Activated CD4-positive, alpha-beta memory T cell treated with anti-CD3 and anti-CD28 coated beads for 36 hours (primary cell): ENCODE measurements around the gene CLDN20. TPM values are rescaled to one million over a fixed set of nuclear protein-coding genes. Genes with fewer than 3 reads are reported as not detected.
"Not testable (repeated sequence)": the region's sequence is repeated elsewhere in the genome, so short reads cannot be mapped to it uniquely, and the experiment has no call there.

ENCODE experiments used
- CTCF ChIA-PET: fragments of 350-600 bp; sonication (Branson Sonifier 250); formaldehyde crosslinking; loops from one replicate; lab custom pipeline; 2021; ENCODE audit warnings: antibody characterized with exemption, inconsistent platforms; lab: Charles Lee
- POLR2A ChIA-PET: fragments of 350-600 bp; sonication (Branson Sonifier 250); formaldehyde crosslinking; loops from one replicate; lab custom pipeline; 2021; ENCODE audit warnings: antibody characterized with exemption; lab: Charles Lee
- DNase-seq: peaks from one replicate; pipeline ENCODE4 v3.0.0-alpha.2; 2020
- H3K27ac Mint-ChIP-seq: one replicate; pipeline ENCODE4 v1.8.0; 2021; ENCODE audit warnings: mixed read lengths
- H3K27me3 Mint-ChIP-seq: one replicate; pipeline ENCODE4 v1.8.0; 2021; ENCODE audit warnings: mixed read lengths
- H3K36me3 Mint-ChIP-seq: one replicate; pipeline ENCODE4 v1.8.0; 2021; ENCODE audit warnings: mixed read lengths
- H3K4me1 Mint-ChIP-seq: one replicate; pipeline ENCODE4 v1.8.0; 2021; ENCODE audit warnings: low read depth, mixed read lengths
- H3K4me3 Mint-ChIP-seq: one replicate; pipeline ENCODE4 v1.8.0; 2021; ENCODE audit warnings: mild to moderate bottlenecking, mixed read lengths
- H3K9me3 Mint-ChIP-seq: one replicate; pipeline ENCODE4 v1.8.0; 2021; ENCODE audit warnings: mixed read lengths
- intact Hi-C: fragments of 100-400 bp; cut with micrococcal nuclease; formaldehyde crosslinking; loops from one replicate; pipeline ENCODE4 v1.15.1; 2023
- total RNA-seq, 2 experiments: library from RNA; stranded (reverse); gene quantifications; one replicate each; pipeline ENCODE4 v1.2.3, GENCODE V29; 2021

Gene CLDN20, protein sequence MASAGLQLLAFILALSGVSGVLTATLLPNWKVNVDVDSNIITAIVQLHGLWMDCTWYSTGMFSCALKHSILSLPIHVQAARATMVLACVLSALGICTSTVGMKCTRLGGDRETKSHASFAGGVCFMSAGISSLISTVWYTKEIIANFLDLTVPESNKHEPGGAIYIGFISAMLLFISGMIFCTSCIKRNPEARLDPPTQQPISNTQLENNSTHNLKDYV
- not detected for total RNA-seq

DNA sequence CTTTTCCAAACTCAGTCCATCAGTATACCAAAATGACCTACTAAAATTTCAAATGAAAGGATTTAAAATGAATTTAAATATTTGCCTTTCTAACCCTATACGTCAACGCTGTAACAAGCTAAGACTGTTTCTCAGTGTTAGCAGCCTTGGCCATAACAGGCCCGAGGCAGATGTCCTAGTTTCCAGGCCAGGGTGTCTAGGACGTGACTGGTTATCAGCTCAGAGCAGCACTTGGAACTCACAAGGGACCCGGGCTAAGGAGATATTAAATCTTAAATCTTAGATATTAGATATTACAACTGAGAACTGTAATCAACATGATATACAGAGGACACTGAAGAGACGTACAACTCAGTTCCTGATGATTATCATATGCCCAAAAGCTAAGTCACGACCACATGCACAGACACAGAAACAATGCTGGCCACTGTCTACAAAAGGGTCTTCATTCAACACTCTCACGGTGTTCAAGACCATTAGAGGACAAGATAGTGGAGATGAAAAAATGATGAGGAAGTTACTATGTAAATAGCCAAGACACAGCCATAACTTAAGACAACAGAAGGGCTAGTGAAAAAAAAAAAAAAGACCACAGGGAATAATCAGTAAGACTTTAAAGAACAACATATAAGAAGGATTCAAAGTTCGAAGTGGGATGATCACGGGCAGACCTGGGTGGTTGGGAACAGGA lies at the start of gene CLDN20:
CLDN20 (plus strand) TSS at position 641 of the 691 bp plus-strand sequence. CDS start 11,707 bp downstream, outside the sequence.
- H3K9me3 Mint-ChIP-seq = no peaks in the 10 kb centered on the region
- ChIA-PET CTCF (no interaction called here), POLR2A (no interaction called here)
- H3K27me3 Mint-ChIP-seq = no peaks in the 10 kb centered on the region
- H3K4me1 Mint-ChIP-seq = peaks cover 20% of the 10 kb centered on the region
- no peak for DNase-seq
- H3K36me3 Mint-ChIP-seq = peaks cover 13% of the 10 kb centered on the region
- H3K27ac Mint-ChIP-seq = no peak within 1 kb of the TSS
- no peak within 1 kb of the TSS for H3K4me3 Mint-ChIP-seq
- intact Hi-C loops = no loop called here

- intact Hi-C loops = no loop called here
Observed at GRCh38 chr6:155215906-155216305, 47.9 kb upstream of the CLDN20 start.

GRCh38 chr6:155216312-155217046 lies 47.3 kb upstream of the CLDN20 start:
- ChIA-PET CTCF (interaction anchor here (0.6 kb wide), 1 partner anchor 1515 kb away, joined by 3 read pairs; no protein-coding TSS in a partner anchor), POLR2A (interaction anchor here (1.5 kb wide), 1 partner anchor 27 kb away, joined by 3 read pairs; no protein-coding TSS in a partner anchor)
- H3K4me1 Mint-ChIP-seq = no peaks in the 10 kb centered on the region
- no peaks in the 10 kb centered on the region for H3K9me3 Mint-ChIP-seq
- H3K36me3 Mint-ChIP-seq = peaks cover 3% of the 10 kb centered on the region
- no peak overlapping the region for H3K27ac Mint-ChIP-seq
- DNase-seq = no peak
- intact Hi-C loops = no loop called here
- H3K27me3 Mint-ChIP-seq = peaks cover 6% of the 10 kb centered on the region
- no peak overlapping the region for H3K4me3 Mint-ChIP-seq

More at GRCh38 chr6:155215906-155216305, 47.9 kb upstream of the CLDN20 start:
- Mint-ChIP-seq H3K4me1 (no peaks in the 10 kb centered on the region), H3K36me3 (peaks cover 3% of the 10 kb centered on the region), H3K27me3 (peaks cover 6% of the 10 kb centered on the region), H3K4me3 (no peak overlapping the region), H3K9me3 (no peaks in the 10 kb centered on the region), H3K27ac (no peak overlapping the region)
- ChIA-PET POLR2A (interaction anchor here (1.5 kb wide), 1 partner anchor 27 kb away, joined by 3 read pairs; no protein-coding TSS in a partner anchor), CTCF (no interaction called here)
- DNase-seq = no peak

DNA sequence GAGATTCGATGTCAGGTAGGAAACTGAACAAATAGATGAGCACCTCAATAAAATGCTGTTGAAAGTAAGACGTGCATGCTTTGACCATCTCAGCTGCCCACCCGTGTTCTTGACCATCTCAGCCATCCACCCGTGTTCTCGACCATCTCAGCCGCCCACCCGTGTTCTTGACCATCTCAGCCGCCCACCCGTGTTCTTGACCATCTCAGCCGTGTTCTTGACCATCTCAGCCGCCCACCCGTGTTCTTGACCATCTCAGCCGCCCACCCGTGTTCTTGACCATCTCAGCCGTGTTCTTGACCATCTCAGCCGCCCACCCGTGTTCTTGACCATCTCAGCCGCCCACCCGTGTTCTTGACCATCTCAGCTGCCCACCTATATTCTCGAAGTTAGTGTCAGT lies 45.1 kb upstream of the CLDN20 start:
- POLR2A ChIA-PET, H3K9me3 Mint-ChIP-seq, DNase-seq, CTCF ChIA-PET, H3K36me3 Mint-ChIP-seq, intact Hi-C loops, H3K27me3 Mint-ChIP-seq, H3K4me3 Mint-ChIP-seq, H3K27ac Mint-ChIP-seq, H3K4me1 Mint-ChIP-seq: not testable (repeated sequence)

- intact Hi-C loops = no loop called here
- CTCF ChIA-PET = no interaction called here
- peaks cover 3% of the 10 kb centered on the region for H3K36me3 Mint-ChIP-seq
- H3K9me3 Mint-ChIP-seq = no peaks in the 10 kb centered on the region
- peaks cover 10% of the 10 kb centered on the region for H3K4me1 Mint-ChIP-seq
- no peak overlapping the region for H3K4me3 Mint-ChIP-seq
- POLR2A ChIA-PET = no interaction called here
- no peak overlapping the region for H3K27ac Mint-ChIP-seq
- no peak for DNase-seq
- H3K27me3 Mint-ChIP-seq = peaks cover 6% of the 10 kb centered on the region
Observed at GRCh38 chr6:155219299-155219698, 44.5 kb upstream of the CLDN20 start.

- intact Hi-C loops = loop anchor here (5.0 kb wide), 1 partner anchor 868 kb away; no protein-coding TSS in a partner anchor
- Mint-ChIP-seq H3K4me3 (no peak overlapping the region), H3K9me3 (no peaks in the 10 kb centered on the region), H3K27ac (no peak overlapping the region), H3K36me3 (peaks cover 3% of the 10 kb centered on the region), H3K27me3 (peaks cover 6% of the 10 kb centered on the region), H3K4me1 (peaks cover 16% of the 10 kb centered on the region)
- DNase-seq = no peak
- POLR2A ChIA-PET = no interaction called here
- CTCF ChIA-PET = no interaction called here
Observed at GRCh38 chr6:155219858-155220301, 43.9 kb upstream of the CLDN20 start.

DNA sequence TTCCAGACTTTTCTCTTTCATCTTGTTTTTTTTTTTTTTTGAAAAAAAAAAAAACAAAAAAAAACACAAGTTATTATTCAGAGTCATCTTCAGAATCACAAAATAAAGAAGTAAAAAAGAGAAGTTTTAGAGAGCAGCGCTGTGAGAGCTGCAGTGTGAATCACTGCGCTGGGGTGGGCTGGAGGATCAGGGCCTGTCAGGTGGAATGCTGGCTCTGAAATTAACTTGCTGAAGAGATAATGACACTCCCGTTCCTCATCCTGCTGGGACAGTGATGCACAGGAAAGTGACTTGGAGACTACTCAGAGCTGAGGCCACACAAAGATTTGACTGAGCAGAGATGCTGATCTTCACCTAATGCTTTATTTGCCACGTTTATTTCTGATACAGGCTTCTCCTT lies 42.7 kb upstream of the CLDN20 start:
- DNase-seq = no peak
- peaks cover 8% of the 10 kb centered on the region for H3K27me3 Mint-ChIP-seq
- peaks cover 17% of the 10 kb centered on the region for H3K4me1 Mint-ChIP-seq
- H3K27ac Mint-ChIP-seq = no peak overlapping the region
- intact Hi-C loops = loop anchor here (5.0 kb wide), 1 partner anchor 869 kb away; no protein-coding TSS in a partner anchor
- POLR2A ChIA-PET = no interaction called here
- CTCF ChIA-PET = interaction anchor here (0.6 kb wide), 1 partner anchor 303 kb away, joined by 3 read pairs; no protein-coding TSS in a partner anchor
- no peak overlapping the region for H3K4me3 Mint-ChIP-seq
- no peaks in the 10 kb centered on the region for H3K9me3 Mint-ChIP-seq
- H3K36me3 Mint-ChIP-seq = peaks cover 3% of the 10 kb centered on the region

GRCh38 chr6:155222506-155222905 lies 41.3 kb upstream of the CLDN20 start:
- H3K27ac Mint-ChIP-seq = no peak overlapping the region
- no peaks in the 10 kb centered on the region for H3K9me3 Mint-ChIP-seq
- H3K36me3 Mint-ChIP-seq = peaks cover 3% of the 10 kb centered on the region
- DNase-seq = no peak
- intact Hi-C loops = loop anchor here (5.0 kb wide), 1 partner anchor 870 kb away; no protein-coding TSS in a partner anchor
- no peak overlapping the region for H3K4me3 Mint-ChIP-seq
- peaks cover 17% of the 10 kb centered on the region for H3K4me1 Mint-ChIP-seq
- POLR2A ChIA-PET = interaction anchor here (0.7 kb wide), 1 partner anchor 35 kb away, joined by 3 read pairs; no protein-coding TSS in a partner anchor
- CTCF ChIA-PET = interaction anchor here (0.8 kb wide), 1 partner anchor 297 kb away, joined by 3 read pairs; no protein-coding TSS in a partner anchor
- peaks cover 7% of the 10 kb centered on the region for H3K27me3 Mint-ChIP-seq

GRCh38 chr6:155223646-155224451 lies 40.0 kb upstream of the CLDN20 start:
- Mint-ChIP-seq H3K27ac (peak overlapping the region; percentile 75), H3K27me3 (peaks cover 6% of the 10 kb centered on the region), H3K9me3 (no peaks in the 10 kb centered on the region), H3K36me3 (peaks cover 3% of the 10 kb centered on the region), H3K4me3 (peak overlapping the region; percentile 40), H3K4me1 (peaks cover 17% of the 10 kb centered on the region)
- intact Hi-C loops = loop anchor here (1.0 to 5.0 kb wide), 6 partner anchors 38 to 872 kb away; partner anchors contain the start of gene TFB1M
- ChIA-PET CTCF (interaction anchor here (0.6 to 1.6 kb wide), 4 partner anchors 10 to 356 kb away, joined by 3 to 7 read pairs (median 4); no protein-coding TSS in a partner anchor), POLR2A (interaction anchor here (0.5 to 1.6 kb wide), 4 partner anchors 35 to 500 kb away, joined by 3 to 6 read pairs (median 3); no protein-coding TSS in a partner anchor)
- peak; percentile 78 for DNase-seq

- intact Hi-C loops = loop anchor here (1.0 to 5.0 kb wide), 6 partner anchors 38 to 872 kb away; partner anchors contain the start of gene TFB1M
- Mint-ChIP-seq H3K4me3 (no peak overlapping the region), H3K27me3 (peaks cover 2% of the 10 kb centered on the region), H3K4me1 (peaks cover 17% of the 10 kb centered on the region), H3K27ac (peak overlapping the region; percentile 75), H3K9me3 (no peaks in the 10 kb centered on the region), H3K36me3 (no peaks in the 10 kb centered on the region)
- POLR2A ChIA-PET = interaction anchor here (0.5 to 1.6 kb wide), 4 partner anchors 36 to 500 kb away, joined by 3 to 6 read pairs (median 3); no protein-coding TSS in a partner anchor
- DNase-seq = peak; percentile 14
- CTCF ChIA-PET = interaction anchor here (1.5 to 1.6 kb wide), 2 partner anchors 47 to 53 kb away, joined by 3 to 7 read pairs; no protein-coding TSS in a partner anchor
Observed at GRCh38 chr6:155224618-155225017, 39.2 kb upstream of the CLDN20 start.

GRCh38 chr6:155227046-155227445 lies 36.8 kb upstream of the CLDN20 start:
- H3K9me3 Mint-ChIP-seq = no peaks in the 10 kb centered on the region
- H3K4me1 Mint-ChIP-seq = peaks cover 17% of the 10 kb centered on the region
- H3K27me3 Mint-ChIP-seq = peaks cover 2% of the 10 kb centered on the region
- intact Hi-C loops = no loop called here
- no peaks in the 10 kb centered on the region for H3K36me3 Mint-ChIP-seq
- H3K27ac Mint-ChIP-seq = no peak overlapping the region
- ChIA-PET CTCF (no interaction called here), POLR2A (no interaction called here)
- H3K4me3 Mint-ChIP-seq = no peak overlapping the region
- DNase-seq = no peak
